Activated naive CD4-positive, alpha-beta T cell treated with anti-CD3 and anti-CD28 coated beads, Interleukin-2, amount 10 ng/mL, durations not matched to agents 7 days and 5 days (primary cell): ENCODE data around the gene SLC44A1.
"Not testable (repeated sequence)": the region's sequence is repeated elsewhere in the genome, so short reads cannot be mapped to it uniquely, and the experiment has no call there.

Experiments used
- CTCF ChIA-PET: fragments of 350-600 bp; sonication (Branson Sonifier 250); formaldehyde crosslinking; loops from one replicate; lab custom pipeline; 2021; ENCODE audit warnings: antibody characterized with exemption; lab: Charles Lee
- DNase-seq: peaks from one replicate; pipeline ENCODE4 v3.0.0-alpha.2; 2020
- H3K27ac Mint-ChIP-seq: one replicate; pipeline ENCODE4 v1.8.0; 2021; ENCODE audit warnings: mild to moderate bottlenecking, moderate library complexity, mixed read lengths
- H3K27me3 Mint-ChIP-seq: one replicate; pipeline ENCODE4 v1.8.0; 2021; ENCODE audit warnings: mild to moderate bottlenecking, mixed read lengths
- H3K36me3 Mint-ChIP-seq: one replicate; pipeline ENCODE4 v1.8.0; 2021; ENCODE audit warnings: mixed read lengths
- H3K4me1 Mint-ChIP-seq: one replicate; pipeline ENCODE4 v1.8.0; 2021; ENCODE audit warnings: mixed read lengths
- H3K4me3 Mint-ChIP-seq: one replicate; pipeline ENCODE4 v1.8.0; 2021; ENCODE audit warnings: mild to moderate bottlenecking, moderate library complexity, mixed read lengths
- H3K9me3 Mint-ChIP-seq: one replicate; pipeline ENCODE4 v1.8.0; 2021; ENCODE audit warnings: mixed read lengths

Gene SLC44A1

DNA sequence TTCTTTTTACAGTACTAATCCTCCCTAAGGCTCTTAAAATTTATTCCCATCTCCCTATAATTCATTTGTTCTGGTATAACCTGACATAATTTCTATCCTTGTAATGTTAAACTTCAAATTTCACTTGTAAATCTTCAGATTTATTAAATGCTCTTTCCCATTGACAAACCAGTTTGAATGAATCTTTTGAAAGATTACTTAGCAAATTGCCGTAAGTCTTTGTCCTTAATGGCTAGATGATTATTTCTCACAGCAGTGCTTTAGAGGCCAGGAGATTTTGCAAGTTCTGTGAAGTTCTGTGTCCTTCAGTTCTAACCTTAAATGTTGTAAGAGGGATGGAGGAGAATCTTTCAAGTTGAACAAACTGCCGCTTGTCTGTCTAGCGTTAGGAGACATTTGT is 4.2 kb downstream of the SLC44A1 start:
- Mint-ChIP-seq H3K4me1 (peaks cover 14% of the 10 kb centered on the region), H3K4me3 (no peak overlapping the region), H3K27me3 (peaks cover 30% of the 10 kb centered on the region), H3K9me3 (no peaks in the 10 kb centered on the region), H3K27ac (no peak overlapping the region), H3K36me3 (no peaks in the 10 kb centered on the region)
- CTCF ChIA-PET = no interaction called here
- no peak for DNase-seq

DNA sequence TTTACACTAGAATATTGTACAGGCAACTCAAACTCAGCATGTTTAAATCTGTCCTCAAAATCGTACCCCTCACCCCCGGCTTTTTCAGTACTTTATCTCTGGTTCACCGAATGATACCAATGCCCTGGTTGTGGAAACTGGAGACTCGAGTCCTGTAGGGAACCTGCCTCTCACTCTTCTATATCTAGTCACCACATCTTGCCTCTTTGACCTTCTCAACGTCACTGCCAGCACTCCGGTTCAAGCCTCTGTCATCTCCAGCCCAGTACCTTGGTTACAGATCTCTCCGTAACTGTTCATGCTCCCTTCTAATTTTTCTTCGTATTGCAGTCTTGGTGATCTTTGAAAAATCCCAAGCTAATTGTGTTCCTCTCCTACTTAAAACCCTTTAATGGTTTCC is 6.7 kb downstream of the SLC44A1 start:
- Mint-ChIP-seq H3K27ac (no peak overlapping the region), H3K9me3 (no peaks in the 10 kb centered on the region), H3K36me3 (no peaks in the 10 kb centered on the region), H3K4me3 (no peak overlapping the region), H3K27me3 (peaks cover 10% of the 10 kb centered on the region), H3K4me1 (peaks cover under 1% of the 10 kb centered on the region)
- DNase-seq = no peak
- CTCF ChIA-PET = no interaction called here

DNA sequence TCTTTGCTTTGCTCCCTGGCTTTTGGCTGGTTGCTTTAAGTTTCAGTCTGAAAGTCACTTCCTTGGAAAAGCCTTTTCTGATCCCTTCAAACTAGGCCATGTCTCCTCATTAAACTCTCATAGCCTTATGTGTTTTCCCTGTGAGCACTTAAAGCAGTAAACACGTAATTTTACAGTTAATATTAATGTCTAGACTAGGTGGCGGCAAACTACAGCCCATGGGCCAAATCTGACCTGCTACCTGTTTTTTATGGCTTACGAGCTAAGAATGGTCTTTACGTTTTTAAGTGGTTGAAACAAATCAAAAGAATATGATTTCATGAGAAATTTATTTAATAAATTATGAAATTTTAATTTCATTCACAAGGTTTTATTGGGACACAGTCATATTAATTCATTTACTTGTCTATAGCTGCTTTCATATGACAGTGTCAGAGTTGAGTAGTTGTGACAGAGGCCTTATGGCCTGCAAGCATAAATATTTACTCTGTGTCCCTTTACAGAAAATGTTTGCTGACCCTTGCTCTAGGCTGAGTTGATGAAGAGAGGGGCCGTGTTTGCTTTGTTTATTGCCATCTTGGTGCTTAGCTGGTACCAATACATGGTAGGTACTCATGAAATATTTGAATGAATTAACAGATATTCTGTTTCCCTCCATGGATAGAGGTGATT is 7.4 kb downstream of the SLC44A1 start:
- H3K27me3 Mint-ChIP-seq = peaks cover 7% of the 10 kb centered on the region
- no peaks in the 10 kb centered on the region for H3K36me3 Mint-ChIP-seq
- H3K27ac Mint-ChIP-seq = no peak overlapping the region
- CTCF ChIA-PET = interaction anchor here (1.0 kb wide), 2 partner anchors 161 to 162 kb away, joined by 3 to 4 read pairs; no protein-coding TSS in a partner anchor
- no peaks in the 10 kb centered on the region for H3K9me3 Mint-ChIP-seq
- DNase-seq = no peak
- peaks cover 3% of the 10 kb centered on the region for H3K4me1 Mint-ChIP-seq
- no peak overlapping the region for H3K4me3 Mint-ChIP-seq

DNA sequence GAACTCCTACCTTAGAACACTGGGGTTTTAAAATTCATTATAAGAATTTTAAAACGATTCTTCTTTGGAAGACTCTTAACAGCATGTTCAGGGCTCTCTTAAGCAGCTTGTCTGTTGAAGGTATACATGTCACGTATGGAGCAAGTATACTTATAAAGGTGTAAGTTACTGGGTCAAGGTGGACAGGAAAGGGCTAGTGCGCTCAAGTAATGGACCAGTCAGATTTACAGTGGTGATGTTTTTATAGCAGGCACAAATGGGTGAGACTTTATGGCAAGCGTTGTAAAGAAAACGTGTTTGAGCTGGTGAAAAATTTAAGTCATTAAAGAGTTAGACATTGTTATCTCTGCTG is 7.9 kb downstream of the SLC44A1 start:
- no peaks in the 10 kb centered on the region for H3K36me3 Mint-ChIP-seq
- no peak overlapping the region for H3K27ac Mint-ChIP-seq
- CTCF ChIA-PET = interaction anchor here (1.0 kb wide), 2 partner anchors 161 to 162 kb away, joined by 3 to 4 read pairs; no protein-coding TSS in a partner anchor
- H3K27me3 Mint-ChIP-seq = peaks cover 2% of the 10 kb centered on the region
- no peak for DNase-seq
- H3K9me3 Mint-ChIP-seq = no peaks in the 10 kb centered on the region
- no peak overlapping the region for H3K4me3 Mint-ChIP-seq
- H3K4me1 Mint-ChIP-seq = peaks cover 5% of the 10 kb centered on the region

DNA sequence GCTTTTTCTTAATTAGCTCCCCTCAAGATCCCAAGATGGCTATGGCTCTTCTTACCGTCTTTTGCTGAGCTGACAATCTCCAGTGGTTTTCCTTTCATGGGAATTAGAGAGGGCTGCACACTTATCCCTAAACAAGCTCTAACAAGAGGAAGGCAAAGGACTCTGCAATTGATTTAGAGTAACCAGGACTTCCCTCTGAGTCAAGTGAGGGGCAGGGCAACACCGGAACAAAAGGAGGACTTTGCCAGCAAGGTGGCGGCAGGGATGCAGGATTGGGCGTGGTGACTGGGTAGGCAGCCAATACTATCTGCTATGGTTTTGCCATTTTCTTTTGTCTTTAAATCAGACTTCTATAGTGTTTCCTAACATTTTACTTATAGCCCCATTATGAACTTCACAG is 9.8 kb downstream of the SLC44A1 start:
- Mint-ChIP-seq H3K4me1 (peaks cover 14% of the 10 kb centered on the region), H3K4me3 (no peak overlapping the region), H3K36me3 (no peaks in the 10 kb centered on the region), H3K27me3 (no peaks in the 10 kb centered on the region), H3K9me3 (no peaks in the 10 kb centered on the region), H3K27ac (no peak overlapping the region)
- CTCF ChIA-PET = interaction anchor here (0.9 kb wide), 1 partner anchor 138 kb away, joined by 3 read pairs; no protein-coding TSS in a partner anchor
- DNase-seq = no peak

DNA sequence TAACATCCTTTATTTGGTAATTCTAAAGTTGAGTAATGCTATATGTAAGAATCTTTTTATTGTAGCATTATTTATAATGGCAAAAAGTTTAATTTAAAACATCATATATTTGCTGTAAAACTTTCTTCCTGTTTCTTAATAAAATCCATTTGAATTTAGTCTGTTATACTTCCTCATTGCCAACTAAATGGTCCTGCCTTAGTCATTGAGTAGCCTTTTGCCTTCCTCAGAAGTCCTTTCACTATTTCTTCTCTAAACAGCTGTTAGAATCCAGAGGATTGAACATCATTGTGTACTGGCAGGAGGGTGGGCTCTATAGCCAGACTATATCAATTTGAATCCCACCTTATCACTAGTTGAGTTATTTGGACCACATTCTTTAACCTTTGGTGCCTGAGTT is 11.0 kb downstream of the SLC44A1 start:
- no peak overlapping the region for H3K4me3 Mint-ChIP-seq
- no peaks in the 10 kb centered on the region for H3K27me3 Mint-ChIP-seq
- no peaks in the 10 kb centered on the region for H3K36me3 Mint-ChIP-seq
- no peaks in the 10 kb centered on the region for H3K9me3 Mint-ChIP-seq
- peaks cover 22% of the 10 kb centered on the region for H3K4me1 Mint-ChIP-seq
- no peak for DNase-seq
- CTCF ChIA-PET = interaction anchor here (0.7 kb wide), 1 partner anchor 36 kb away, joined by 3 read pairs; no protein-coding TSS in a partner anchor
- no peak overlapping the region for H3K27ac Mint-ChIP-seq

- H3K4me1 Mint-ChIP-seq = peaks cover 22% of the 10 kb centered on the region
- not testable (repeated sequence) for DNase-seq, H3K27ac Mint-ChIP-seq, H3K9me3 Mint-ChIP-seq, H3K36me3 Mint-ChIP-seq, H3K4me3 Mint-ChIP-seq, H3K27me3 Mint-ChIP-seq
- CTCF ChIA-PET = interaction anchor here (0.7 to 1.8 kb wide), 3 partner anchors 9 to 476 kb away, joined by 3 to 5 read pairs (median 4); no protein-coding TSS in a partner anchor
Observed at GRCh38 chr9:105256569-105256968, 12.1 kb downstream of the SLC44A1 start.

DNA sequence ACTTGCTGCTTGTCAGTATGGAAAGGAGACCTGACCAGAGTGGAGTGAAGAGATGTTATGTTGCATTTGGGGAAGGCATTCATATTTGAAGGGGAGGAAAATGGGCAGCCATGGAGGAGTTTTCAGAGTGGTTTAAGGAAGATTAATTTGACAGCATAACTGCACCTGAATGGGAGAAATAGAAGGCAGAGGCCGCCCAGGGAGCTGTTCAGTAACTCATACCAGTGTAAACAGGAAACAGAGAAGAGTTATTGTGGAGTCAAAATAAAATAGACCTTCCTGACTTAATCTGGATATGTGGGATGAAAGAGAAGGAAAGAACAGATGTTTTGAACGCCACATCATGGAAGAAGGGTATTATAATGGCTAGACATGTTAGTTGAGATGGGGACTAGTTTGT is 13.4 kb downstream of the SLC44A1 start:
- peaks cover 22% of the 10 kb centered on the region for H3K4me1 Mint-ChIP-seq
- no peak overlapping the region for H3K27ac Mint-ChIP-seq

GRCh38 chr9:105258225-105258737 is 13.8 kb downstream of the SLC44A1 start:
- Mint-ChIP-seq H3K4me1 (peaks cover 22% of the 10 kb centered on the region), H3K27ac (no peak overlapping the region), H3K9me3 (no peaks in the 10 kb centered on the region), H3K4me3 (no peak overlapping the region), H3K27me3 (no peaks in the 10 kb centered on the region), H3K36me3 (no peaks in the 10 kb centered on the region)
- CTCF ChIA-PET = no interaction called here
- no peak for DNase-seq

More for the DNA sequence above, 13.4 kb downstream of the SLC44A1 start:
- Mint-ChIP-seq H3K4me3 (no peak overlapping the region), H3K9me3 (no peaks in the 10 kb centered on the region), H3K27me3 (no peaks in the 10 kb centered on the region), H3K36me3 (no peaks in the 10 kb centered on the region)
- no peak for DNase-seq
- CTCF ChIA-PET = no interaction called here

DNA sequence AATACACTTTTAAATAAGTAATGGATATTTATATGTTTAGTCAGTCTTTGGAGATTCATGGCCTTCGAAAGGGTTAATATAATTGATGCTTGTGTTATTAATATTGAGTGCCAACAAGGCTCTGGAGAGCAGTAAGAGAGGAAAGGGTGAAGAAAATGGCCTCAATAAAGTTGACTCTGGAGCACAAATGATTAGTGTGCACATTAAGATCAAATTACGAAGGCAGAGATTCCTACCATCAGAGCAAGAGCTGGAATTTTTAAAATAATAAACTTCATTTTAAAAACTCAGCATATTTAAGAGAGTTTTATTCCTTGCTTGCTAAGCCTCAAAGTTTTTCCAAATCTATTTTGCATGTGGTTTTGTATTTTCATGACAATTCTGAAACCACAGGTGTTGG is 14.8 kb downstream of the SLC44A1 start:
- H3K4me1 Mint-ChIP-seq = peaks cover 23% of the 10 kb centered on the region
- CTCF ChIA-PET = no interaction called here
- no peaks in the 10 kb centered on the region for H3K36me3 Mint-ChIP-seq
- no peaks in the 10 kb centered on the region for H3K9me3 Mint-ChIP-seq
- H3K27ac Mint-ChIP-seq = no peak overlapping the region
- no peaks in the 10 kb centered on the region for H3K27me3 Mint-ChIP-seq
- no peak overlapping the region for H3K4me3 Mint-ChIP-seq
- DNase-seq = no peak

GRCh38 chr9:105259731-105260612 is 15.5 kb downstream of the SLC44A1 start:
- no peak for DNase-seq
- H3K4me1 Mint-ChIP-seq = peaks cover 27% of the 10 kb centered on the region
- no peaks in the 10 kb centered on the region for H3K9me3 Mint-ChIP-seq
- CTCF ChIA-PET = no interaction called here
- H3K4me3 Mint-ChIP-seq = no peak overlapping the region
- H3K36me3 Mint-ChIP-seq = no peaks in the 10 kb centered on the region
- no peaks in the 10 kb centered on the region for H3K27me3 Mint-ChIP-seq
- H3K27ac Mint-ChIP-seq = no peak overlapping the region

DNA sequence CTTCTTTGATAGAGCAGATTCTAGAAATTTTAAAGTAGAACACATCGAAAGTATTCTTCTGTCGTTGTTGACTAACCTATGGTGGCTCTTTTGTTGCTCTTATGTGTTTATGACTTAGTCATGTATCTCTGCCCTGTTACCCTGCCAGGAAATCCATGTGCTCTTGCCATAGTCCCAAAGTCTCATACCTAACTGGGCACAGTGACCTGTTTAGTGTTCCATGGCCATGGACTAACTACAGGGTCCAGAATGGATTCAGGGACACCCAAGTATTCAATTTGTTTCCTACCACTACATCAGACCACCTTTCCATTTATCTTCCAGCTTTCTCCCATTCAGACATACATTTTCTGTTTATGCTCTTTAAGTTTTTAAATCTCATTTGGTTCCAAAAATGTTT is 18.0 kb downstream of the SLC44A1 start:
- Mint-ChIP-seq H3K4me1 (peaks cover 24% of the 10 kb centered on the region), H3K9me3 (no peaks in the 10 kb centered on the region), H3K27me3 (no peaks in the 10 kb centered on the region), H3K27ac (no peak overlapping the region), H3K4me3 (no peak overlapping the region), H3K36me3 (peaks cover 2% of the 10 kb centered on the region)
- CTCF ChIA-PET = no interaction called here
- DNase-seq = no peak

DNA sequence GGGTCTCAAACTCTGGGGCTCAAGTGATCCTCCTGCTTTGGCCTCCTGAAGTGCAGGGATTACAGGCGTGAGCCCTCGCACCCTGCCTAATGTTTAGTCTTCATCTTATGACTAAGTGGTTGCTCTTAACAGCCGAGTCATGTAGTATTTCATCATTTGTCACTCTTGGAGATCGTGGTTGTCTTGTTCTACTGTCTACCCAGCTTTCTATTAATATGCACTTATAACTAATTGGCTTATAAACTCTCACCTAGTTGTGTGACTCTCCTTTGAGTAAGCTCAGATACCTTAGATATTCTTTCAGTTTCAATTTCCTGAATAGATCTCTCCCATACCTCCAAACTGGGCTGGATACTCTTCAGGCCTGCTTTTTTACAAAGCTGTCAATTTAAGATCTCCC is 19.9 kb downstream of the SLC44A1 start:
- Mint-ChIP-seq H3K27me3 (no peaks in the 10 kb centered on the region), H3K9me3 (no peaks in the 10 kb centered on the region), H3K4me3 (no peak overlapping the region), H3K36me3 (peaks cover 3% of the 10 kb centered on the region), H3K27ac (no peak overlapping the region), H3K4me1 (peaks cover 14% of the 10 kb centered on the region)
- no peak for DNase-seq
- CTCF ChIA-PET = interaction anchor here (0.6 to 0.7 kb wide), 2 partner anchors 51 to 387 kb away, joined by 3 to 4 read pairs; no protein-coding TSS in a partner anchor

DNA sequence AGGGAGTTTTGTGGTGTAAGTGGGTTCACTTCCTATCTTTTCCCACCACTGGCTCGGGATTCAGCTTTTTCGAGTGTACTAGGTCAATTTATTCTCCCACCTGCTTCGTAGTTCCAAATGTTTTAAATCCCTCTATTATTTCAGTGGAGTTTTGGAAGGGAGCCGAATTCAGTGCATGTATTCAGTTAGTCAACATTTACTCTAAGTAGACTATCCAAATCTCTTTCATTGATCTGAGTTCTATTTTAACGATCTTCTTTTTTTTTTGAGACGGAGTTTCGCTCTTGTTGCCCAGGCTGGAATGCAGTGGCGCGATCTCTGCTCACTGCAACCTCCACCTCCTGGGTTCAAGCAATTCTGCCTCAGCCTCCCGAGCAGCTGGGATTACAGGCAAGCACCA is 23.8 kb downstream of the SLC44A1 start:
- DNase-seq, H3K9me3 Mint-ChIP-seq, H3K36me3 Mint-ChIP-seq, H3K27ac Mint-ChIP-seq, CTCF ChIA-PET, H3K27me3 Mint-ChIP-seq, H3K4me3 Mint-ChIP-seq, H3K4me1 Mint-ChIP-seq: not testable (repeated sequence)
